HG03521 (cell line): ENCODE measurements around the gene WDR87.

ENCODE experiments used
- ATAC-seq: cut with Tn5 transposase; IDR thresholded peaks from one replicate; pipeline ENCODE4 v1.9.1; 2021; ENCODE audit warnings: mild to moderate bottlenecking, moderate library complexity; ENCODE audit not compliant: unreplicated experiment

The WDR87 gene

DNA sequence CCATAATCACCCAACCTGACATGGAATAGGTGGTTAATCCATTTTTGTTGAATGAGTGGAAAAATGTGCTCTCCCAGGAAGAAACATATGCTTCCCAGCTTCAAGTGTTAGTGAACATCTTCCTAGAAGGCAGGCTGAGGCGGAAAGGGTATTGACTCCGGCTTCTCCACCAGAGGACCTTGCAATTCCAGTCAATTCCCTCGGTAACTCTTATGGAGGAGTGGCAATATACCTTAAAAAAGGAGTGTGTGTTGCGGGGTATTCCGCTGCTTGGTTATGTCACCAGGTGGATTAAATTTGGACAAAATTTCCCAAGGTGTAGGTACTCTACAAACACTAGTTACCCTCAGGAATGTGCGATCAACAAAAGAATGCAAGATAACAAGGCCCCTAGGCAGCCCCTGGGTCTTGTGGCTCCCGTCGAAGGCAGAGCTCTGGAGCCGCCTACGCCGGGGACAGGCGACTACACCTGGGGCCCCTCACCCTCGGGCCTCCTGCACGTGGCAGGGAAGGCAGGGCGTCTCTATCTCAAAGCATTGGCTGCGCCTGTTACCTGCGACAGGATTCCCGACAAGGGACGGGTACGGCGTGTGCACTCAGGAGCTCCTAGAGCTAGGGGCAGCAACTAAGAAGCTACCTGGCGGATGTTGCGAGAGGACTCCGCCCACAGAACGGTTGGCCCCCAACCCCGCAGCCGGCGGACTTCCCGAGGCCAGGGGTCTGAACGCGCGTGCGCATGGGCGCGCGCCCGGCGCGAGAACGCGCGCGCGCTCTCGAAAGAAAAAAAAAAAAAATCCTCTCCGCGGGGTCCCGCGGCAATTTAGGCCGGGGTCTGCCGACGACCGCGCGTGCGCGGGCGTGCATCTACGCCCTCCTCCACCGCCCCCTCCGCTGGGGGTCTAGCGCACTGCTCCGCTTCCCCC, at the start of gene WDR87:
TSS of gene WDR87 (minus strand) at position 649 of the 923 bp plus-strand sequence. CDS start 8,355 bp downstream, outside the sequence.
- peak; percentile 14 for ATAC-seq

- no peak for ATAC-seq
Measured at GRCh38 chr19:37955986-37956385, 49.6 kb upstream of the WDR87 start.

DNA sequence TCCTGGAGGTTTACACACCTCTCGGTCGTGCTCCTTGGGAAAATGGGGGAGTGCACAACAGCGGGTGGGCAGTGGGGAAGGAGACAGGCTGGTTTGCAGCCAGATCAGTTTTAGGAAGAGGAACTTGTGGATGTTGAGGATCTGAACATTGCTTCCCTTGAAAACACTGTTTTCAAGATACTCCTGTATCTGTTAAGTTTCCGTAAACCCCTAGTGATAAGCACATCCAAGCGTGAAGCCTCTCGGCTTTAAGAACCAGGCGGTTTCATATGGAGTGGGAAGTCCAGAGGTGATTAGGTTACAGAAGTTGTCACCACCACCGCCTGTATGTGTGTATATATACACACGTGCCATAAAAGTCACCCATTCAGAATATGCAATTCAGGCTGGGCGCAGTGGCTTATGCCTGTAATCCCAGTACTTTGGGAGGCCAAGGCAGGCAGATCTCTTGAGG, 48.1 kb upstream of the WDR87 start:
- ATAC-seq: no peak

GRCh38 chr19:37953918-37954303, 47.5 kb upstream of the WDR87 start:
- no peak for ATAC-seq

- no peak for ATAC-seq
Measured at GRCh38 chr19:37953171-37953917, 47.0 kb upstream of the WDR87 start.

- ATAC-seq: no peak
Measured at GRCh38 chr19:37951816-37952210, 45.4 kb upstream of the WDR87 start.

GRCh38 chr19:37950471-37951175, 44.2 kb upstream of the WDR87 start:
- ATAC-seq: no peak

DNA sequence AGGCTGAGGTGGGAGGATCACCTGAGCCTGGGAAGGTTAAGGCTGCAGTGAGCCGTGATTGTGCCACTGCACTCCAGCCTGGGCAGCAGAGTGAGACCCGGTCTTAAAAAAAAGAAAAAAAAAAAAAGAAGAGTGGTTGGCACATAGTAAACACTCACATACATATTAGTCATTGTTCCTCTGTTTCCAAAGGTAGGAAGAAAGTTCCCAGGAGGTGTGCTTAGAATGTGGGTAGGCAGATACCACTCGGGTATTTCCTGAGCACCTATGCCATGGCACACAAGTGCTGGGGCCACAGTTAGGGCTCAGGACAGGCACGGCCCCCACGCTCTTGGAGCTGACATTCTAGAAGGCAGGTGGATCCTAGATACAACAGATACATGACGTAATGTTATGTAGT, 42.0 kb upstream of the WDR87 start:
- no peak for ATAC-seq

- ATAC-seq: no peak
Measured at GRCh38 chr19:37947778-37948177, 41.4 kb upstream of the WDR87 start.

DNA sequence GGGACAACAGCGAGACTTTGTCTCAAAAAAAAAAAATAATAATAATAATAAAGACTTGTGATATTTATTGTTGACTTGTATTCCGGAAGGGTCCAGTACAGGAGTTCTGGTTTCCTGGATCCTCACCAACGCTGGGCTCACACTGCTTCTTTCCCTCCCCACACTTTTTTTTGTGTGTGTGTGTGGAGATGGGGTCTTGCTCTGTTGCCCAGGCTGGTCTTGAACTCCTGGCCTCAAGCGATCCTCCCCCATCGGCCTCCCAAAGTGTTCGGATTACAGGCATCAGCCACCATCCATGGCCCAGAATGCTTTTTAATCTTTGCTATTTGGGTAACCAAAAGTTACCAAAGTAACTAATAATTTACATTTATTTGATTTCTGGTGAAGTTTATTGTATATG, 39.7 kb upstream of the WDR87 start:
- no peak for ATAC-seq

GRCh38 chr19:37943480-37943879, 37.1 kb upstream of the WDR87 start:
- ATAC-seq: no peak

- ATAC-seq: no peak
Measured at GRCh38 chr19:37942516-37942902, 36.1 kb upstream of the WDR87 start.

GRCh38 chr19:37941782-37942515, 35.6 kb upstream of the WDR87 start:
- no peak for ATAC-seq

GRCh38 chr19:37938353-37938752, 32.0 kb upstream of the WDR87 start:
- no peak for ATAC-seq

- no peak for ATAC-seq
Measured at GRCh38 chr19:37936886-37937285, 30.5 kb upstream of the WDR87 start.

GRCh38 chr19:37936166-37936565, 29.8 kb upstream of the WDR87 start:
- no peak for ATAC-seq

- ATAC-seq: no peak
Measured at GRCh38 chr19:37935341-37935740, 28.9 kb upstream of the WDR87 start.

DNA sequence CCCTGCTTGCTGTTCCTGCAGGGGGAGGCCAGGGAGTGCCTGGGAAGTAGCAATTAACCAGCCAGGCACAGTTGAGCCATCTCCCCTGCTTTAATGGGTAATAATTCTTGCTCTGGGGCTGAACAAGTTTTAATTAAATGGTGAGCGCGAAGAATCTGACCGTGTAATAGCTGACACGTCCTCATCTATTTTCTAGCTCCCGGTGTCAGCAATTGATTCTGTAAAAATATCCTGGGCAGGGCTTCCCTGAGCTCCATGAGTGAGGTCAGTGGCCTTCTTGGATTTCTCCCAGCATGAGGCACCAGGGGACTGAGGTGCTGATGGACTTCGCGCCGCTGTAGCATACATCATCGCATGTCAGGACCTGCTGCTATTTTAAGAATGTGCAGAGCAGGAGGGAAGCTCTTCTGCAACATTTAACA, 27.6 kb upstream of the WDR87 start:
- ATAC-seq: no peak

- no peak for ATAC-seq
Measured at GRCh38 chr19:37932985-37933936, 26.9 kb upstream of the WDR87 start.
